Fibroblast of lung (primary cell): Measurements from ENCODE around the gene TNPO3.

Source experiments
- CTCF ChIP-seq, 2 donors: IDR thresholded peaks in 1 of 2; conservative IDR thresholded peaks in 1 of 2; 1 replicate in 1 of 2; 2 replicates in 1 of 2; pipeline ENCODE4 v1.5.1; 2011 to 2012; ENCODE audit warnings: low read length in 2 of 2, control low read depth in 1 of 2, inconsistent platforms in 1 of 2, low read depth in 1 of 2, mild to moderate bottlenecking in 1 of 2
- EZH2 ChIP-seq: IDR thresholded peaks from 2 replicates; pipeline ENCODE4 v1.5.1; 2012; ENCODE audit warnings: low read length, control low read depth, mild to moderate bottlenecking; ENCODE audit errors: missing control alignments

- no peak for TF ChIP-seq CTCF (conservative IDR thresholded peaks at IDR 0.05 in 1 of 2, IDR thresholded peaks at IDR 0.05 in 1 of 2; ENCODE audit: low read depth in 1 of 2, low read length in 2 of 2)
- TF ChIP-seq EZH2 = no peak
Measured at GRCh38 chr7:129101746-129102145, 46.8 kb upstream of the TNPO3 start.
